ENCODE results near the gene KRR1. TPM values are rescaled to one million over a fixed set of nuclear protein-coding genes. Genes with fewer than 3 reads are reported as not detected.

KRR1 gene
- polyA plus RNA-seq (ENCODE audit: insufficient read depth in 1 of 5, insufficient read length in 5 of 5, low replicate concordance in 1 of 5): 100 to 1,000 TPM in 2 of 5 donors, 10 to 100 TPM in 3; 60.1 to 108 (median 95.3) TPM
- long read RNA-seq, donor 1, full-length matches to known transcripts: 26 of 41 reads
- long read RNA-seq, donor 1, partial matches to known transcripts: 15 of 41 reads
- long read RNA-seq, donor 1, other reads (novel, unspliced or antisense): 0 of 41 reads
- long read RNA-seq, donor 2, full-length matches to known transcripts: 15 of 15 reads
- long read RNA-seq, donor 2, partial matches to known transcripts: 0 of 15 reads
- long read RNA-seq, donor 2, other reads (novel, unspliced or antisense): 0 of 15 reads
- long read RNA-seq, donor 3, full-length matches to known transcripts: 19 of 41 reads
- long read RNA-seq, donor 3, partial matches to known transcripts: 14 of 41 reads
- long read RNA-seq, donor 3, other reads (novel, unspliced or antisense): 8 of 41 reads
- long read RNA-seq, donor 4, full-length matches to known transcripts: 12 of 12 reads
- long read RNA-seq, donor 4, partial matches to known transcripts: 0 of 12 reads
- long read RNA-seq, donor 4, other reads (novel, unspliced or antisense): 0 of 12 reads
- long read RNA-seq, donor 5, full-length matches to known transcripts: 24 of 32 reads
- long read RNA-seq, donor 5, partial matches to known transcripts: 8 of 32 reads
- long read RNA-seq, donor 5, other reads (novel, unspliced or antisense): 0 of 32 reads
- long read RNA-seq, donor 6, full-length matches to known transcripts: 16 of 172 reads
- long read RNA-seq, donor 6, partial matches to known transcripts: 156 of 172 reads
- long read RNA-seq, donor 6, other reads (novel, unspliced or antisense): 0 of 172 reads
- long read RNA-seq, donor 7, full-length matches to known transcripts: 9 of 9 reads
- long read RNA-seq, donor 7, partial matches to known transcripts: 0 of 9 reads
- long read RNA-seq, donor 7, other reads (novel, unspliced or antisense): 0 of 9 reads
- long read RNA-seq, donor 8, full-length matches to known transcripts: 10 of 10 reads
- long read RNA-seq, donor 8, partial matches to known transcripts: 0 of 10 reads
- long read RNA-seq, donor 8, other reads (novel, unspliced or antisense): 0 of 10 reads

- peak; percentile 95 to 96 for DNase-seq
These were observed at the start of gene KRR1 for GRCh38 chr12:75511116-75512048. TSS of gene KRR1 (minus strand) at chr12:75511609. CDS start at chr12:75511597, 12 bp downstream.

GRCh38 chr12:75560167-75560566 lies 48.8 kb upstream of the KRR1 start:
- peak in 1 of 2 donors; percentile 30 for DNase-seq

- no peak for DNase-seq
These were observed 46.9 kb upstream of the KRR1 start for GRCh38 chr12:75558287-75558686.

GRCh38 chr12:75556311-75556899 lies 45.0 kb upstream of the KRR1 start:
- DNase-seq: no peak

- DNase-seq: no peak
These were observed 43.1 kb upstream of the KRR1 start for GRCh38 chr12:75554556-75554880.

- no peak for DNase-seq
These were observed 42.6 kb upstream of the KRR1 start for GRCh38 chr12:75553836-75554555.

- DNase-seq: no peak
These were observed 42.0 kb upstream of the KRR1 start for GRCh38 chr12:75553398-75553797.

- no peak for DNase-seq
These were observed 40.1 kb upstream of the KRR1 start for GRCh38 chr12:75551477-75551876.

- DNase-seq: peak; percentile 42 to 46
These were observed 39.2 kb upstream of the KRR1 start for GRCh38 chr12:75550401-75551240.

- no peak for DNase-seq
These were observed 38.6 kb upstream of the KRR1 start for GRCh38 chr12:75549989-75550388.

GRCh38 chr12:75548879-75549278 lies 37.5 kb upstream of the KRR1 start:
- DNase-seq: no peak

- no peak for DNase-seq
These were observed 34.2 kb upstream of the KRR1 start for GRCh38 chr12:75545636-75546035.

- DNase-seq: no peak
These were observed 32.1 kb upstream of the KRR1 start for GRCh38 chr12:75543529-75543928.

- DNase-seq: no peak
These were observed 31.5 kb upstream of the KRR1 start for GRCh38 chr12:75542942-75543341.

GRCh38 chr12:75539889-75540288 lies 28.5 kb upstream of the KRR1 start:
- DNase-seq: no peak

GRCh38 chr12:75533239-75533638 lies 21.8 kb upstream of the KRR1 start:
- DNase-seq: no peak

GRCh38 chr12:75529826-75530225 lies 18.4 kb upstream of the KRR1 start:
- no peak for DNase-seq

- DNase-seq: no peak
These were observed 17.9 kb upstream of the KRR1 start for GRCh38 chr12:75529316-75529715.

- no peak for DNase-seq
These were observed 17.3 kb upstream of the KRR1 start for GRCh38 chr12:75528692-75529091.
